Activated T-cell treated with anti-CD3 and anti-CD28 coated beads, Interleukin-2, amount 50 U/mL, for 72 hours (primary cell): ENCODE results near the gene PDE1A. TPM values are rescaled to one million over a fixed set of nuclear protein-coding genes. Genes with fewer than 3 reads are reported as not detected.
"Not testable (repeated sequence)": the region's sequence is repeated elsewhere in the genome, so short reads cannot be mapped to it uniquely, and the experiment has no call there.

Source experiments
- ATAC-seq, 2 donors: fragments of 150-1000 bp; cut with Tn5 transposase; replicated peaks in 1 of 2; 2 replicates each; pipeline ENCODE4 v1.10.0; 2021; ENCODE audit warnings: moderate library complexity in 2 of 2, mild to moderate bottlenecking in 1 of 2
- DNase-seq, 2 donors: peaks; one replicate each; pipeline ENCODE4 v3.0.0; 2021 to 2022; ENCODE audit warnings: mixed read lengths in 1 of 2
- H3K27ac Mint-ChIP-seq: one replicate; pipeline ENCODE4 v1.8.0; 2022; ENCODE audit warnings: mild to moderate bottlenecking, moderate library complexity, mixed read lengths
- H3K27me3 Mint-ChIP-seq: one replicate; pipeline ENCODE4 v1.8.0; 2022; ENCODE audit warnings: low read depth, mixed read lengths
- H3K36me3 Mint-ChIP-seq, 2 donors: one replicate each; pipeline ENCODE4 v1.8.0; 2022; ENCODE audit warnings: mixed read lengths in 2 of 2, mild to moderate bottlenecking in 1 of 2; ENCODE audit not compliant: insufficient read depth in 2 of 2
- H3K4me1 Mint-ChIP-seq: one replicate; pipeline ENCODE4 v1.8.0; 2022; ENCODE audit warnings: low read depth, mixed read lengths
- H3K4me3 Mint-ChIP-seq, 2 donors: one replicate each; pipeline ENCODE4 v1.8.0; 2022; ENCODE audit warnings: mild to moderate bottlenecking in 2 of 2, mixed read lengths in 2 of 2, moderate library complexity in 2 of 2
- H3K9me3 Mint-ChIP-seq, 2 donors: one replicate each; pipeline ENCODE4 v1.8.0; 2022; ENCODE audit warnings: mixed read lengths in 2 of 2
- total RNA-seq, 2 donors: library from RNA; stranded (reverse); gene quantifications; one replicate each; pipeline ENCODE4 v1.2.3, GENCODE V29; 2022

The PDE1A gene
- total RNA-seq, 2 donors from 2014 or later = not detected

GRCh38 chr2:182280118-182280517, 146.7 kb downstream of the PDE1A start:
- Mint-ChIP-seq H3K36me3 (peaks cover 2 to 4% of the 10 kb centered on the region in 2 donors), H3K27ac (no peak overlapping the region), H3K4me1 (no peaks in the 10 kb centered on the region), H3K9me3 (peaks cover 5 to 7% of the 10 kb centered on the region in 2 donors), H3K4me3 (no peak overlapping the region), H3K27me3 (no peaks in the 10 kb centered on the region)
- DNase-seq (no peak), ATAC-seq (no peak)

- not testable (repeated sequence) for DNase-seq, H3K27me3 Mint-ChIP-seq, H3K27ac Mint-ChIP-seq, H3K4me3 Mint-ChIP-seq, H3K36me3 Mint-ChIP-seq, ATAC-seq, H3K4me1 Mint-ChIP-seq
- peaks cover 7 to 10% of the 10 kb centered on the region in 2 donors for H3K9me3 Mint-ChIP-seq
Observed at GRCh38 chr2:182276662-182277061, 150.2 kb downstream of the PDE1A start.

DNA sequence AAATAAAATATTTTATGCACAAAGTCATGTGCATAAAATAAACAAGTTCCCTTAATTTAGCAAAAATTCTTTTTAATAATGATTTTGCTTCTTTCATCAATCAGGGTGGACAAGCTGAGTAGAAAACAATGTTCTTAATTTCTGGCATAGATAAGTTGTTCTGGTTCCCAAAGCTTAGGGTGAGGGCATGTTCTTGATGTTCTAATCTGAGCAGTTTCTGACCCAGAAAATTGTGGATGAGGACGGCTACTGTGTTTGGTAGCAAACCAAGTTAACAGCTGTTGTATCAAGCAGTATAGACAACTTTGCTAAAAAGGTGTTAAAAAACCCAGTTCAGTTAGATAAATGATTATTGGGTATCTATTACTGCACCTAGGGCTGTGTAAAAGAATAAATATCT, 158.9 kb downstream of the PDE1A start:
- Mint-ChIP-seq H3K9me3 (no peaks in the 10 kb centered on the region), H3K4me3 (no peak overlapping the region), H3K36me3 (no peaks in the 10 kb centered on the region), H3K27ac (no peak overlapping the region), H3K4me1 (no peaks in the 10 kb centered on the region), H3K27me3 (no peaks in the 10 kb centered on the region)
- ATAC-seq (no peak), DNase-seq (no peak)

DNA sequence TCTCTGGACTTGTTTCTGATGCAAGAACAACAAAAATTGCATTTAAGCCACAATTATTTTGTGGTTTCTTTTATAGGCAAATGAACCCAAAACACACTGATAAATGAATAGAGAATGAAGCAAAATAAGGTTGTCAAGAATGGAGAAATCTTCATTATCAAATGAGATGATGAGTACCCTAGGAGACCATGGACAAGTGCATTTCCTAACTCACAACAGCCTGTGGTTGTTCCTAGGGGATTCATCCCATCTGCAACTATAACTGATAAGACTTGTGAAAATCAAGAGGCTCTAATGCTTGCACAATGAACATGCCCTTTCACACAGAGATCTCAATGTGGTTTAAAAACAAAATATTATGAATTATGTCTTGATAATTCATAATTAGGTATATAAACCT, 159.9 kb downstream of the PDE1A start:
- H3K4me1 Mint-ChIP-seq = no peaks in the 10 kb centered on the region
- H3K27ac Mint-ChIP-seq = peak overlapping the region; percentile 87
- H3K9me3 Mint-ChIP-seq = no peaks in the 10 kb centered on the region
- H3K4me3 Mint-ChIP-seq = no peak overlapping the region
- H3K36me3 Mint-ChIP-seq = no peaks in the 10 kb centered on the region
- H3K27me3 Mint-ChIP-seq = no peaks in the 10 kb centered on the region
- no peak for DNase-seq
- no peak for ATAC-seq

GRCh38 chr2:182265718-182266117, 161.1 kb downstream of the PDE1A start:
- no peaks in the 10 kb centered on the region for H3K27me3 Mint-ChIP-seq
- ATAC-seq = no peak
- H3K27ac Mint-ChIP-seq = no peak overlapping the region
- no peak for DNase-seq
- no peaks in the 10 kb centered on the region for H3K36me3 Mint-ChIP-seq
- H3K9me3 Mint-ChIP-seq = no peaks in the 10 kb centered on the region
- no peak overlapping the region for H3K4me3 Mint-ChIP-seq
- no peaks in the 10 kb centered on the region for H3K4me1 Mint-ChIP-seq

DNA sequence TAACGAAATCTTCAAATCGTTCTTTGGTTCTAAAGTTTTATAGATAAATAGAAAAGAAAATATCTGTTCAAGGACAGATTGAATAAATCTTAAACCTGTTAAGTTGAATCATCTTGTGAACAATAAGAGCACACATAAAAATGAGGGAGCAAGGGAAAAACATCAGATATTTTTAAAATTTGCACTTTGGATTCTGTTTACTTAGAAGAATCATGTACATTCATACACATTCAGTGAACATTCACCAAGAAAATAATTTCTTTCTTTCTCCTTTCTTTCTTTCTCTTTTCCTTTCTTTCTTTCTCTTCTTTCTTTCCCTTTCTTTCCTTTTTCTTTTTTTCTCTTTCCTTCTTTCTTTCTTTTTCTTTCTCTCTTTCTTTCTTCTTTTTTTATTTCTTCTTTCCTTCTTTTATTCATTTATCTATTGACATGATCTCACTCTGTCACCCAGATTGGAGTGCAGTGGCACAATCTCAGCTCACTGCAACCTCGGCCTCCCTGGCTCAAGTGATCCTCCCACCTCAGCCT, 164.9 kb downstream of the PDE1A start:
- H3K27ac Mint-ChIP-seq = peak overlapping the region; percentile 87
- no peaks in the 10 kb centered on the region for H3K4me1 Mint-ChIP-seq
- no peak for ATAC-seq
- no peaks in the 10 kb centered on the region for H3K9me3 Mint-ChIP-seq
- DNase-seq = no peak
- H3K4me3 Mint-ChIP-seq = no peak overlapping the region
- H3K27me3 Mint-ChIP-seq = no peaks in the 10 kb centered on the region
- no peaks in the 10 kb centered on the region for H3K36me3 Mint-ChIP-seq

- ATAC-seq (no peak), DNase-seq (no peak)
- Mint-ChIP-seq H3K36me3 (no peaks in the 10 kb centered on the region), H3K4me3 (no peak overlapping the region), H3K4me1 (no peaks in the 10 kb centered on the region), H3K9me3 (no peaks in the 10 kb centered on the region), H3K27ac (no peak overlapping the region), H3K27me3 (no peaks in the 10 kb centered on the region)
Observed at GRCh38 chr2:182259629-182260150, 167.1 kb downstream of the PDE1A start.

DNA sequence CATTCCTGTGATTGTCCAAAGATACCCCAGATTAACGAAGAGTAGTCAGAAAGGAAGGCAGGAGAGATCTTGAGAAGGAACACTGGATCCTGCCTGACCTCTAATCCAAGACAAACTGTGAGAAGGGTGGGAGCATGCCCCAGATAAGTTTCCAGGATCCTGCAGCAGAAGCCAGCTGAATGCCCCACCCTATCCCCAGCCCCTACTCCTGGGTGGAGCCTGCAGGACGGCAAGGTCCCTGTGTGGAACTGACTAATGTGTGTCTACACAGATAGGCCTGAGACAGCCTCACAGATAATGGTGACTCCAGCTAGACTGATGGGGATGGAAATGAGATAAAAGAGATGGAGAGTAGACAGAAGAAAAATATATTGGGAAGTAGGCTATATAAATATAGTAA, 174.3 kb downstream of the PDE1A start:
- Mint-ChIP-seq H3K4me1 (no peaks in the 10 kb centered on the region), H3K9me3 (peaks cover 0 to 1% of the 10 kb centered on the region in 2 donors), H3K36me3 (no peaks in the 10 kb centered on the region), H3K4me3 (no peak overlapping the region), H3K27me3 (no peaks in the 10 kb centered on the region), H3K27ac (no peak overlapping the region)
- DNase-seq = no peak
- no peak for ATAC-seq

- no peak for ATAC-seq
- Mint-ChIP-seq H3K27me3 (no peaks in the 10 kb centered on the region), H3K36me3 (no peaks in the 10 kb centered on the region), H3K27ac (no peak overlapping the region), H3K4me3 (no peak overlapping the region), H3K9me3 (peaks cover 0 to 1% of the 10 kb centered on the region in 2 donors), H3K4me1 (no peaks in the 10 kb centered on the region)
- no peak for DNase-seq
Observed at GRCh38 chr2:182248898-182249297, 177.9 kb downstream of the PDE1A start.

GRCh38 chr2:182248362-182248761, 178.5 kb downstream of the PDE1A start:
- peaks cover 0 to 1% of the 10 kb centered on the region in 2 donors for H3K9me3 Mint-ChIP-seq
- no peaks in the 10 kb centered on the region for H3K4me1 Mint-ChIP-seq
- no peaks in the 10 kb centered on the region for H3K36me3 Mint-ChIP-seq
- no peak overlapping the region for H3K27ac Mint-ChIP-seq
- DNase-seq (no peak), ATAC-seq (no peak)
- H3K4me3 Mint-ChIP-seq = no peak overlapping the region
- no peaks in the 10 kb centered on the region for H3K27me3 Mint-ChIP-seq

- no peaks in the 10 kb centered on the region for H3K27me3 Mint-ChIP-seq
- no peak for DNase-seq
Observed at GRCh38 chr2:182247831-182248230, 179.0 kb downstream of the PDE1A start.

DNA sequence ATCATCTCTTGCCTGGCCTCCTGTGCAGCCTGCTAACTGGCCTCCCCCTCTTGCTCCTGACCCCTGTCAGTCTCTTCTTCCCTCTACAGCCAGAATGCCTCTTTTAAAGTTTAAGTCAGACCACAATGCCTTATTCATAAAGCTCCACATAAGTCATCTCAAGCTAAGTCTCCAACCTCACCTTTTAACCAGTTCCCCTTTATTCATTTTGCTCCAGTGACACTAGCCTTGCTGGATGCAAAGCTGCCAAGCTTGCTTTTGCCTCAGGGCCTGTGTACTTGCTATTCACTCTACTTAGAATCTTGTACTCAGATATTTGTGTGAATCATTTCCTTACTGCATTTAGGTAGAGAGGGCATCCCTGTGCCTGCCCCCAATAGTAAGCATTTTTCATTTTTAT, 180.9 kb downstream of the PDE1A start:
- Mint-ChIP-seq H3K9me3 (no peaks in the 10 kb centered on the region), H3K36me3 (no peaks in the 10 kb centered on the region), H3K27me3 (no peaks in the 10 kb centered on the region), H3K27ac (no peak overlapping the region), H3K4me3 (no peak overlapping the region), H3K4me1 (no peaks in the 10 kb centered on the region)
- no peak for ATAC-seq
- no peak for DNase-seq

More at GRCh38 chr2:182247831-182248230, 179.0 kb downstream of the PDE1A start:
- no peak overlapping the region for H3K4me3 Mint-ChIP-seq
- peaks cover 0 to 1% of the 10 kb centered on the region in 2 donors for H3K9me3 Mint-ChIP-seq
- H3K4me1 Mint-ChIP-seq = no peaks in the 10 kb centered on the region
- H3K27ac Mint-ChIP-seq = no peak overlapping the region
- H3K36me3 Mint-ChIP-seq = no peaks in the 10 kb centered on the region
- ATAC-seq = no peak

- Mint-ChIP-seq H3K27me3 (no peaks in the 10 kb centered on the region), H3K4me1 (no peaks in the 10 kb centered on the region)
- ATAC-seq = no peak
Observed at GRCh38 chr2:182242609-182243008, 184.2 kb downstream of the PDE1A start.

DNA sequence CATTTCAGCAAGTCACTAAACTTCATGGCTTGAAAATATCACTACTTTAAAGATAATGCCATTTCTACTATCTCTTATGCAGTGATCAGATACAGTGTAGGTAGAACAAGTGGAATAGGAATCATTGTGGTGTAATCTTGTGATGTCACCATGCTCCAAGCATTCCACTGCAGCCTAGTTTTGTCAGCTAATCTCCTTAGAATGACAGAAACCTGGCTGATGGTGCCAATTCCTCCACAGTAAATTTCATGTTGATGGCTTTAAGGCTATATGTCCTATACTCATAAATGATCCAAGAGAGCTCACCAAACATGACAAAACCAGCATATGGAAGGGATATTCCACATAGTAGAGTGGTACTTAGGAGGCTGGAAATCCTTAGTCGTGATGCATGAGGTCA, 184.9 kb downstream of the PDE1A start:
- Mint-ChIP-seq H3K4me3 (no peak overlapping the region), H3K27ac (no peak overlapping the region)

More at GRCh38 chr2:182242609-182243008, 184.2 kb downstream of the PDE1A start:
- Mint-ChIP-seq H3K4me3 (no peak overlapping the region), H3K9me3 (no peaks in the 10 kb centered on the region), H3K36me3 (no peaks in the 10 kb centered on the region), H3K27ac (no peak overlapping the region)
- DNase-seq = no peak

More for the DNA sequence above, 184.9 kb downstream of the PDE1A start:
- no peaks in the 10 kb centered on the region for H3K36me3 Mint-ChIP-seq
- no peaks in the 10 kb centered on the region for H3K9me3 Mint-ChIP-seq
- no peaks in the 10 kb centered on the region for H3K4me1 Mint-ChIP-seq
- DNase-seq (no peak), ATAC-seq (no peak)
- H3K27me3 Mint-ChIP-seq = no peaks in the 10 kb centered on the region
